Measurements from ENCODE around the gene CR1.

The CR1 gene

DNA sequence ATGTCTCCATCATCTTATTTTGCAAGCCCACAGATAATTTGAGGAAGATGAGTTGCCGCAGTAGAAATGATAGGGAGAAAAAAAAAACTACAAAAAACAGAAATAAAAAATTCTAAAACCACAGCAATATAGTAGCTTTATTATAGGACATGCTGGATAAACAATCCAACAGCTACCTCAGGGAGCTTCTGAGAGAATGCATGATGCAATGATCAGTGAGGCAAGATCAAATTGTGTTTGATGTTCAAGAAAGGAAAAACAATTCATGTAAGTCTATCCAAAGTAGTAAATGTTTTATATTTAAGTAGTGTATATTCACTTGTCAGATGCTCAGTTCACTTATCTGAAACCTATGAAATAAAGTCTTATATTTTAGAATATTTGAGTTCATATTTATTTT is 155.6 kb downstream of the CR1 start:
- Histone ChIP-seq H3K27ac (ENCODE audit: low read length) (no peak overlapping the region), H3K27me3 (ENCODE audit: insufficient read depth, low read length, poor library complexity) (peaks cover 17% of the 10 kb centered on the region), H2AFZ (ENCODE audit: low read depth, low read length) (no peak overlapping the region), H3K4me2 (ENCODE audit: insufficient read depth, low read length) (no peak overlapping the region), H3K9ac (ENCODE audit: low read depth, low read length) (no peak overlapping the region), H3K4me3 (ENCODE audit: low read depth in 1 of 2, low read length in 2 of 2) (no peak overlapping the region), H3K36me3 (ENCODE audit: insufficient read depth, low read length) (no peaks in the 10 kb centered on the region), H3K9me3 (ENCODE audit: insufficient read depth, low read length, severe bottlenecking) (no peaks in the 10 kb centered on the region), H3K79me2 (ENCODE audit: insufficient read depth, low read length) (no peaks in the 10 kb centered on the region), H3K4me1 (ENCODE audit: insufficient read depth, low read length) (no peaks in the 10 kb centered on the region), H4K20me1 (ENCODE audit: insufficient read depth, low read length) (no peaks in the 10 kb centered on the region)
- ATAC-seq (ENCODE audit: insufficient read depth, low read depth) = no peak
- DNase-seq = no peak
- no peak for TF ChIP-seq EZH2 (IDR thresholded peaks at IDR 0.05; ENCODE audit: borderline replicate concordance, low read depth, low read length, severe bottlenecking)
- TF ChIP-seq, protein P1, sequence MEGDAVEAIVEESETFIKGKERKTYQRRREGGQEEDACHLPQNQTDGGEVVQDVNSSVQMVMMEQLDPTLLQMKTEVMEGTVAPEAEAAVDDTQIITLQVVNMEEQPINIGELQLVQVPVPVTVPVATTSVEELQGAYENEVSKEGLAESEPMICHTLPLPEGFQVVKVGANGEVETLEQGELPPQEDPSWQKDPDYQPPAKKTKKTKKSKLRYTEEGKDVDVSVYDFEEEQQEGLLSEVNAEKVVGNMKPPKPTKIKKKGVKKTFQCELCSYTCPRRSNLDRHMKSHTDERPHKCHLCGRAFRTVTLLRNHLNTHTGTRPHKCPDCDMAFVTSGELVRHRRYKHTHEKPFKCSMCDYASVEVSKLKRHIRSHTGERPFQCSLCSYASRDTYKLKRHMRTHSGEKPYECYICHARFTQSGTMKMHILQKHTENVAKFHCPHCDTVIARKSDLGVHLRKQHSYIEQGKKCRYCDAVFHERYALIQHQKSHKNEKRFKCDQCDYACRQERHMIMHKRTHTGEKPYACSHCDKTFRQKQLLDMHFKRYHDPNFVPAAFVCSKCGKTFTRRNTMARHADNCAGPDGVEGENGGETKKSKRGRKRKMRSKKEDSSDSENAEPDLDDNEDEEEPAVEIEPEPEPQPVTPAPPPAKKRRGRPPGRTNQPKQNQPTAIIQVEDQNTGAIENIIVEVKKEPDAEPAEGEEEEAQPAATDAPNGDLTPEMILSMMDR (IDR thresholded peaks at IDR 0.05; ENCODE audit: borderline replicate concordance, extremely low read depth, low read length, poor library complexity, severe bottlenecking) = no peak

DNA sequence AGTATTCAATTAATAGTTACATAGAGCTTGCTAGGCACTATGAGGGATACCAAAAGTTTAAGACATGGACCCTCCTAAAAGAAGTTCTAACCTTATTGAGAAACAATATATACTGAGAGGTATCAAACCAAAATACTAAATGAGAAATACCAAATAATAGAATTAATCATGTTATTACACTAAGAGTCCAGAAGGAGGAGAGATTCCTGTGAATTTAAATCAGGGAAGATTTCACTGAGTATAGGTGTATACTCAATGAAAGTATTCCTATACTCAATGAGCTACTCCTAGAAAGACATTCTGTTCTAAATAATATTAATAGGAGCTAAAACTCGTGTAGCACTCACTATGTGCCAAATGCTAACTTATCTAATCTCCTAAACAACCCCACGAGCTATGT is 158.4 kb downstream of the CR1 start:
- no peak for ATAC-seq (ENCODE audit: insufficient read depth, low read depth)
- Histone ChIP-seq H2AFZ (ENCODE audit: low read depth, low read length) (no peak overlapping the region), H3K9ac (ENCODE audit: low read depth, low read length) (no peak overlapping the region)

DNA sequence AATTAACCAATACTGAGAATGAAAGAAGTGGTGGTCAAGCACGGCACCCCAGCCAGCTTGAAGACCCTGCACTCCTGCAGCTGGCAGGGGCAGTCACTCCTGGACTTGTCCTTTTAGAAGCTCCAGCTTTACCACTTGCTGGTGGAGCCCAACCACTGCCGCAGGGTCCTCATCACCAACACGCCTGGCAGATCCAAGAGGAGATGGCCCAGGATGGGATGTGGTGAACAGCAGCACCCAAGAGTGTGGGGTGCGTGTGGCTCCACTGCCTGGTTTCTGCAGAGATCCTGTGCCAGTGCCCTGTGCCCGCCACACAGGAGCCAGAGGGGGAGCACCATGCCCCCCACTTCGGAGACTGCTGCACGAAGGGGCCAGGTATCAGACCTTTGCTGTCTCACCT is 162.5 kb downstream of the CR1 start:
- no peak overlapping the region for H3K9ac ChIP-seq (ENCODE audit: low read depth, low read length)

More for the DNA sequence above, 158.4 kb downstream of the CR1 start:
- H4K20me1 ChIP-seq (ENCODE audit: insufficient read depth, low read length) = no peaks in the 10 kb centered on the region
- H3K27ac ChIP-seq (ENCODE audit: low read length) = no peak overlapping the region
- H3K4me2 ChIP-seq (ENCODE audit: insufficient read depth, low read length) = no peak overlapping the region
- H3K9me3 ChIP-seq (ENCODE audit: insufficient read depth, low read length, severe bottlenecking) = no peaks in the 10 kb centered on the region
- no peak for DNase-seq
- H3K79me2 ChIP-seq (ENCODE audit: insufficient read depth, low read length) = no peaks in the 10 kb centered on the region
- no peak overlapping the region for H3K4me3 ChIP-seq (ENCODE audit: low read depth in 1 of 2, low read length in 2 of 2)
- H3K27me3 ChIP-seq (ENCODE audit: insufficient read depth, low read length, poor library complexity) = peaks cover 18% of the 10 kb centered on the region
- TF ChIP-seq EZH2 (IDR thresholded peaks at IDR 0.05; ENCODE audit: borderline replicate concordance, low read depth, low read length, severe bottlenecking) = no peak
- TF ChIP-seq, protein P1 (IDR thresholded peaks at IDR 0.05; ENCODE audit: borderline replicate concordance, extremely low read depth, low read length, poor library complexity, severe bottlenecking) = no peak
- no peaks in the 10 kb centered on the region for H3K36me3 ChIP-seq (ENCODE audit: insufficient read depth, low read length)
- H3K4me1 ChIP-seq (ENCODE audit: insufficient read depth, low read length) = no peaks in the 10 kb centered on the region

More for the DNA sequence above, 162.5 kb downstream of the CR1 start:
- Histone ChIP-seq H2AFZ (ENCODE audit: low read depth, low read length) (no peak overlapping the region), H4K20me1 (ENCODE audit: insufficient read depth, low read length) (no peaks in the 10 kb centered on the region), H3K36me3 (ENCODE audit: insufficient read depth, low read length) (no peaks in the 10 kb centered on the region), H3K9me3 (ENCODE audit: insufficient read depth, low read length, severe bottlenecking) (no peaks in the 10 kb centered on the region), H3K4me2 (ENCODE audit: insufficient read depth, low read length) (no peak overlapping the region), H3K79me2 (ENCODE audit: insufficient read depth, low read length) (no peaks in the 10 kb centered on the region), H3K4me3 (ENCODE audit: low read depth in 1 of 2, low read length in 2 of 2) (no peak overlapping the region), H3K27ac (ENCODE audit: low read length) (no peak overlapping the region), H3K4me1 (ENCODE audit: insufficient read depth, low read length) (no peaks in the 10 kb centered on the region), H3K27me3 (ENCODE audit: insufficient read depth, low read length, poor library complexity) (peaks cover 14% of the 10 kb centered on the region)
- no peak for DNase-seq
- no peak for ATAC-seq (ENCODE audit: insufficient read depth, low read depth)
- TF ChIP-seq EZH2 (IDR thresholded peaks at IDR 0.05; ENCODE audit: borderline replicate concordance, low read depth, low read length, severe bottlenecking) = no peak
- TF ChIP-seq, protein P1 (IDR thresholded peaks at IDR 0.05; ENCODE audit: borderline replicate concordance, extremely low read depth, low read length, poor library complexity, severe bottlenecking) = no peak
